Limb (tissue), 2 donors: Measurements from ENCODE around the gene CCP110.
A peak's percentile ranks its signal among the peaks of the same experiment; 100 is the strongest.
"Not testable (repeated sequence)": the region's sequence is repeated elsewhere in the genome, so short reads cannot be mapped to it uniquely, and the experiment has no call there.

ENCODE experiments used
- DNase-seq, 2 donors: peaks; one replicate each; pipeline ENCODE4 v3.0.0-alpha.2; 2016; ENCODE audit errors: extremely low spot score in 2 of 2

The CCP110 gene

DNA sequence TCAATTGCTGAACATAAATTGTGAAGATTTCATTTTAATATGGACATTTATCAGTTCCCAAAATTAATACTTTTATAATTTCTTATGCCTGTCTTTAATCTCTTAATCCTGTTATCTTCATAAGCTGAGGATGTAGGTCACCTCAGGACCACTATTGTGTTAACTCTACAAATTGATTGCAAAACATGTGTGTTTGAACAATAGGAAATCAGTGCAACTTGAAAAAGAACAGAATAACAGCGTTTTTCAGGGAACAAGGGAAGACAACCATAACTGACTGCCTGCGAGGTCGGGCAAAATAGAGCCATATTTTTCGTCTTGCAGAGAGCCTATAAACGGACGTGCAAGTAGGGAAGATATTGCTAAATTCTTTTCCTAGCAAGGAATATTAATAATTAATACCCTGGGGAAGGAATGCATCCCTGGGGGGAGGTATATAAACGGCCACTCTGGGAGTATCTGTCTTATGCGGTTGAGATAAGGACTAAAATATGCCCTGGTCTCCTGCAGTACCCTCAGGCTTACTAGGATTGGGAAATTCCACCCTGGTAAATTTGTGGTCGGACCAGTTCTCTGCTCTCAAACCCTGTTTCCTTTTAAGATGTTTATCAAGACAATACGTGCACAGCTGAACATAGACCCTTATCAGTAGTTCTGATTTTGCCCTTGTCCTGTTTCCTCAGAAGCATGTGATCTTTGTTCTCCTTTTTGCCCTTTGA lies 19.7 kb downstream of the CCP110 start:
- DNase-seq = not testable (repeated sequence)

GRCh38 chr16:19548144-19548543 lies 24.4 kb downstream of the CCP110 start:
- DNase-seq = no peak

GRCh38 chr16:19549673-19550072 lies 25.9 kb downstream of the CCP110 start:
- no peak for DNase-seq

GRCh38 chr16:19555186-19555937 lies 31.6 kb downstream of the CCP110 start, which contains the start of gene VPS35L:
Gene VPS35L, plus strand, starts transcription at chr16:19555703. Its CDS starts 27 bp downstream, at chr16:19555730.
- DNase-seq = peak; percentile 99

GRCh38 chr16:19555938-19556771 lies 32.4 kb downstream of the CCP110 start:
- peak in 1 of 2 donors; percentile 36 for DNase-seq

DNA sequence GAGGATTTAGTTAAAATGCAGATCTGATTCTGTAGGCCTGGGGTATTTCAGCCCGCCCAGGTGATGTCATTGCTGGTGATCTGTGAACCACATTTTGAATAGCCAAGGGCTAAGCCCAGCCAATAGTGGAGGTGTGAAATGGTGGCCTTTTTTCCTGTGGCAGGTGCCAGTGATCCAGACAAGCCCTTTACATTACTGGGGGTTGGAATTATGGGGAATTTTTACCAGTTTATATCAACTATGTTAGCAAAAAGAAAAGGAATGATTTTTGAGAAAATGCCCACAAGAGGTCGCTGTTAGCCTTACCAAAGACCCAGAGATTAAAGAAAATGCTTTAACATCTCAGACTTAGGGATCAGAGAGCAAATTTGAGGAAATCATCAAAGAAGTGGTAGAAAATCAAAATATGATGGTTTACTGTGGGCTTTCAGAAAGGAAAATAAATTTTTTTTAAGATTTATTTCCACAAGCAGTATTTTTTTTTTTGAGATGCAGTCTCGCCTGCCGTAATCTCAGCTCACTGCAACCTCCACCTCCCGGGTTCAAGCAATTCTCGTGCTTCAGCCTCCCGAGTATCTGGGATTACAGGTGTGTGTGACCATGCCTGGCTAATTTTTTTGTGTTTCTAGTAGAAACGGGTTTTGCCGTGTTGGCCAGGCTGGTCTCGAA lies 35.6 kb downstream of the CCP110 start:
- peak in 1 of 2 donors; percentile 74 for DNase-seq

- DNase-seq = no peak
Observed at GRCh38 chr16:19560078-19560477, 36.3 kb downstream of the CCP110 start.

DNA sequence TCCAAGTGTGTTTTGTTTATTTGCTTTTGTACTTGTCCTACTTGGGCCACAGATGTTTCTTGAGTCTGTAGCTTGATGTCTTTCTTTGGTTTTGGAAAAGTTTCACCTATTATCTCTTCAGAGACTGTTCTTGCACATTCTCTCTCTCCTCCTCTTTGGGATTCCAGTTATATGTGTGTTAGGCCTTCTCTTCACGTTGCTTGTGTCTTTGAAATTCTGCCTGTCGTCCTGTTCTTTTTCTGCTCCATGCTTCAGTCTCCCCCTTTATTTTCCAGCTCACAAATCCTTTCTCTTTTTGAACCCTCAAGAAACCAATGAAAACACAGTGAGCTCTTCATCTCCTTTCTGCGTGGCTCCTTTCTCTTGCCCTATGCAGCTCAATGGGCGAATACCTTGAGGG lies 39.6 kb downstream of the CCP110 start:
- no peak for DNase-seq

DNA sequence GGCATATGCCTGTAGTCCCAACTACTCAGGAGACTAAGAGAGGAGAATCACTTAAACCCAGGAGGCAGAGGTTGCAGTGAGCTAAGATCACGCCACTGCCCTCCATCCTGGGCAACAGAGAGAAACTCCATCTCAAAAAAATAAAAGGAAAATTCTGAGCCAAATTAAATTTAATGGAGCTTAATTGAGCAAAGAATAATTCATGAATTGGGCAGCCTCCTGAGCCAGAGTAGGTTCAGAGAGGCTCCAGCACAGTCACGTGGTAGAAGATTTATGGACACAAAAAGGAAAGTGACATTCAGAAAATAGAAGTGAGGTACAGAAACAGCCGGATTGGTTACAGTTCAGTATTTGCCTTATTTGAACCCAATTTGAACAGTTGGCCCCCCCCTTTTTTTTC lies 42.6 kb downstream of the CCP110 start:
- DNase-seq = no peak

GRCh38 chr16:19567560-19567959 lies 43.8 kb downstream of the CCP110 start:
- no peak for DNase-seq

DNA sequence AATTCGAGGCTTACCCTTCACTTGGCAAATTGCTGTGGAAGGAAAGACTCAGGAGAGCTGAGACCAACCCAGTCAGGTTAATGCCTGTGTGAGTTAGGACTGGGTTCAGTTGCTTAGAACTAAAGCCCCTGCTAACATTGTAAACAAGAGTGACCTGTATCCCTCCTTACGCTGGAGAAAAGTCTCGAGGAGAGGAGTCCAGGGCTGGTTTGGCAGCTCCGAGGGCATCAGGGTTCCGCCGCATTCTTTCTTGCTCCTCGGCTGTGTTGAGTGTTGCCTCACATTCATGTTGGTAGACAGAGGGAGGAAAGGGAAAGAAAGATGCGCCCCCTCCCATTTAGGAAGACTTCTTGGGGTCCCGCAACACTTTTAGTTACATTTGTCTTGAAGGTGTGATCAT lies 50.3 kb downstream of the CCP110 start:
- no peak for DNase-seq

DNA sequence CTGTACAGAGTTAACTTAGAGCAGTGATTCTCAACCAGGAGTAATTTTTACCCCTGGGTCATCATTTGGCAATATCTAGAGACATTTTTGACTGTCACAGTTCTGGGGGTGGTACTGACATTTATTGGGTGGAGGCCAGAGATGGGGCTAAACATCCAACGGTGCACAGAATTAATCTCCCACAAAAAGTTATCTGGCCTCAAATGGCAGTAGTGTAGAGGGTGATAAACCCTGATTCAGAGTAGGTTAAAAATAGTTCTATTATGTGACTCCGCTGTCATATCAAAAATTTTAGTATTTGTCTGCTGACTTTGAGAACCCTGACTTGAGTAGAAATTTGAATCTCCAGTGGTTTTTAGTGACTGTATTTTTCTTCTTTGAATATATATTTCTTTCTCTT lies 50.9 kb downstream of the CCP110 start:
- DNase-seq = no peak

- peak; percentile 41 to 63 for DNase-seq
Observed at GRCh38 chr16:19578378-19578971, 54.7 kb downstream of the CCP110 start.

DNA sequence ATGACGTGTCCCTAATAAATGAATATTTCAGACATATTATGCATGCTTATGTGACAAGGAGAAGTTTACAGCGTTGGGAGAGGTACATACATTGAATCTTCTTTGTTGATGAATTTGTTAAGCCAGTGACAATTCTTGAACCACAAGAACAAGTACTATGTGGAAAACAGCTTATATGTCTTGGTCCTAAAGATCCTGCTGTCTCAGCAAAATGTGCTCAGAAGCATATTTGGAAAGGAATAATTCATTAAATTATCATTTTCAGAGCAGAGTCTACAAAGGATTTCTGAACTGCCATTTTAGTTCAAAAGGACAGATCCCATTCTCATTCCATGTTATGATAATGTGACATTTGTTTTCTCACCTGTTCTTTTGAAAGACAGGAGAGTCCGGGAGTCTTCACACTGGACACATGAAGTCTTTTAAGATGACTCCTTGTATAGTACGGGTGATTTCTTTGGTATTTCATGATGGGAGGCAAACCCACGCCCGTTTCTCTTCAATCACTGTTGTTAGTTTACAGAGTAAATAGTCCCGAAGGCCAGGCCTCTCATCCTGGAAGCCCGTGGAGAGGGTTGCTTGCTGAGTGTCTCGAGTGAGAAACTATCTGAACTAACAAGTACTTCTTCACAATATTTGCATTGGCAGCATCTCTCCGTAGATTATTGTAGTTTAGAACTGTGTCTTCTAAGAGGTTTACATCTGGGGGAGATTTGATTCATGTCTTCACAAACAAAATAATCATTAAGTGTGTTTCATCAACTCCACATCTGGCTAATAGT lies 58.5 kb downstream of the CCP110 start:
- DNase-seq = no peak

GRCh38 chr16:19583665-19584300 lies 60.0 kb downstream of the CCP110 start:
- peak in 1 of 2 donors; percentile 25 for DNase-seq

DNA sequence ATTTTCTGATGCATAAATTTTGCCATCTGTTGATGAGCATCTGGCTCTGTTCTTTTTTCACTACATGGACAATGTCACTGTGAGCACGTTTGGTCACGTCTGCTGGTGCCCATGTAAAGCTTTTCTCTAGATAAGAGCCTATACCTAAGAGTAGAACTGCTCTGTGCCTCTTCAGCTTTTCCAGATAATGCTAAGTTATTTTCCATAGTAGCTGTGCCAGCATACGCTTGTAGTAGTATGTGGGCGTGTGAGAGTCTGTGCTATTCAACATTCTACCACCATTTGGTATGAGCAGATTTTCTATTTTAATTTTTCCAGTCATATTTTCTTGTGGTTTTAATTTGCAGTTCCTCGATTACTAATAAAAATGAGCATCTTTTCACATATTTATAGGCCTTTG lies 64.9 kb downstream of the CCP110 start:
- peak in 1 of 2 donors; percentile 22 for DNase-seq

DNA sequence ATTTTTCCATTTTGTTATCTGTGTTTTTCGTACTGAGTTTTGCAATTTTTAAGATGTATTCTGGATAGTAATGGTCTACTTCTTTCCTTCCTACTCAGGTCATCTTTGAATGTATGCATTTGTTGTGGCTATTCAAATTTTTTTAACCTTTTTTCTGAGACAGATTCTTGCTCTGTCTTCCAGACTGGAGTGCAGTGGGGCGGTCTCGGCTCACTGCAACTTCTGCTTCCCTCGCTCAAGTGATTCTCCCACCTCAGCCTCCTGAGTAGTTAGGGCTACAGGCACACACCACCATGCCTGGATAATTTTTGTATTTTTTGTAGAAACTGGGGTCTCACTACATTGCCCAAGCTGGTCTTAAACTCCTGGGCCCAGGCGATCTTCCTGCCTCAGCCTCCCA lies 65.4 kb downstream of the CCP110 start:
- no peak for DNase-seq

- DNase-seq = peak; percentile 44 to 74
Observed at GRCh38 chr16:19589771-19590302, 66.1 kb downstream of the CCP110 start.

DNA sequence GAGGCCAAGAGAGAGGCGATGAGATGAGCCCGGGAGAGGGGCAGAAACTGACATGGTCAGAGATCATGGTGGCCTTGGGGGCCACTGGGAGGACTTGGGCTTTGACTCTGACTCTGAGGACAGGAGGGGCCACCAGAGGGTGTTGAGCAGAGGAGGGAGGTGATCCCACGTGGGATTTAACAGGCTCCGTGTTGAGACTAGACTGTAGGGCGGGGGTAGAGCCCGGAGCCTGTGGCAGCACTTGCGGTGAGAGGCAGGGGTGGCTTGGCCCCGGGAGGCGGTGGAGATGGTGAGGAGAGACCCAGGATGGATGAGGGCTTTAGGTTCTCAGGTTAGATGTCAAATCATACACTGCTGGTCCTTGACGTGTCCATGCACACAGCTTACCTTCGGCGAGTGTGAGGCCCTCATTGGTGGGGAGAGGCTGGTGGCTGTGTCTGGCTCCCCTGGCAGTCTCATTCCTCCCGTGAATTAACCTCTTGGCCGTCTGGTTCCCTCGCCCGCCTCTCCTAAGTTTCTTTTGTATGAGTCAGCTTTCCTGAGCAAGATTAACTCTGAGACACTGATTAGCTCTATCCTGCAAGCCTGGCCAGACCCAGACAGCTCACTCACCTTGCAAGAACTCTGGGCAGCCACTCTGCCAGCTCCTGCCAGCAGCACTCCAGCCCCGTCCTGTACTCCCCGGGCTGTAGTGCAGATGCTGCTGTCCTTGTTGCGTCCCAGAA lies 71.5 kb downstream of the CCP110 start:
- no peak for DNase-seq
